ENCODE results near the gene ATP1B3. TPM values are rescaled to one million over a fixed set of nuclear protein-coding genes. Genes with fewer than 3 reads are reported as not detected.

The ATP1B3 gene
- polyA plus RNA-seq: 261 TPM
- long read RNA-seq, donor 1, transcript ATP1B3-201 (7 exons, 1,811 nt): major isoform, 91 of 109 reads
- long read RNA-seq, donor 1, partial matches to known transcripts: 18 of 109 reads
- long read RNA-seq, donor 1, other reads (novel, unspliced or antisense): 0 of 109 reads
- long read RNA-seq, donor 2, transcript ATP1B3-201 (7 exons, 1,811 nt): major isoform, 119 of 172 reads
- long read RNA-seq, donor 2, partial matches to known transcripts: 50 of 172 reads
- long read RNA-seq, donor 2, other reads (novel, unspliced or antisense): 0 of 172 reads
- long read RNA-seq, donor 3: 0 reads
- long read RNA-seq, donor 4, transcript ATP1B3-201 (7 exons, 1,811 nt): major isoform, 29 of 42 reads
- long read RNA-seq, donor 4, partial matches to known transcripts: 13 of 42 reads
- long read RNA-seq, donor 4, other reads (novel, unspliced or antisense): 0 of 42 reads
- long read RNA-seq, donor 5, transcript ATP1B3-201 (7 exons, 1,811 nt): major isoform, 51 of 70 reads
- long read RNA-seq, donor 5, partial matches to known transcripts: 17 of 70 reads
- long read RNA-seq, donor 5, other reads (novel, unspliced or antisense): 0 of 70 reads
- long read RNA-seq, donor 6, transcript ATP1B3-201 (7 exons, 1,811 nt): major isoform, 113 of 139 reads
- long read RNA-seq, donor 6, partial matches to known transcripts: 18 of 139 reads
- long read RNA-seq, donor 6, other reads (novel, unspliced or antisense): 6 of 139 reads
- long read RNA-seq, donor 7, transcript ATP1B3-201 (7 exons, 1,811 nt): major isoform, 26 of 53 reads
- long read RNA-seq, donor 7, partial matches to known transcripts: 27 of 53 reads
- long read RNA-seq, donor 7, other reads (novel, unspliced or antisense): 0 of 53 reads
- long read RNA-seq, donor 8, transcript ATP1B3-201 (7 exons, 1,811 nt): major isoform, 141 of 222 reads
- long read RNA-seq, donor 8, partial matches to known transcripts: 78 of 222 reads
- long read RNA-seq, donor 8, other reads (novel, unspliced or antisense): 0 of 222 reads
- long read RNA-seq, donor 9, transcript ATP1B3-201 (7 exons, 1,811 nt): major isoform, 118 of 188 reads
- long read RNA-seq, donor 9, partial matches to known transcripts: 69 of 188 reads
- long read RNA-seq, donor 9, other reads (novel, unspliced or antisense): 0 of 188 reads
- long read RNA-seq, donor 10, transcript ATP1B3-201 (7 exons, 1,811 nt): major isoform, 147 of 190 reads
- long read RNA-seq, donor 10, partial matches to known transcripts: 37 of 190 reads
- long read RNA-seq, donor 10, other reads (novel, unspliced or antisense): 6 of 190 reads
- long read RNA-seq, donor 11, transcript ATP1B3-201 (7 exons, 1,811 nt): major isoform, 80 of 95 reads
- long read RNA-seq, donor 11, partial matches to known transcripts: 13 of 95 reads
- long read RNA-seq, donor 11, other reads (novel, unspliced or antisense): 0 of 95 reads

DNA sequence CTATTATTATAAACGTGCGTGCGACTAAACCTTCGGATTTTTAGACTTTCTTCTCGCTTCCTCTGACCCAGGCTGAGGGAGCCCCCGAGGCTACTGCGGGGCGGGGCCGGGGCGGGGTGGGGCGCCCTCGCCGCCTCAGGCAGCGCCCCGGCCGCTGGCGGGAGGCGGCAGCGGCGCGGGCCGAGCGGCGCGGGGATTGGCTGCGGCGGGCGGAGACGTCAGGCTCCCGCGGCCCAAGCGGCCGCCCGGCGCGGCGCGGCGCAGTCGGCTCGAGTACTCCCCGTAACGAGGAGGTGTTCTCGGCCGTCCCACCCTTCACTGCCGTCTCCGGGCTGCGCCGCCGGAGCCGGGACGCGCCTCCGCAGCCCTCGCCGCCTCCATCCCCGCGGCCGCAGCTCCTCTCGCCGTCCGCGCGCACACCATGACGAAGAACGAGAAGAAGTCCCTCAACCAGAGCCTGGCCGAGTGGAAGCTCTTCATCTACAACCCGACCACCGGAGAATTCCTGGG is at the start of gene ATP1B3:
ATP1B3 (plus strand) TSS at position 263 of the 510 bp plus-strand sequence; CDS start at position 422, 159 bp downstream.
- DNase-seq: peak; percentile 87 to 92
- no peaks in the 10 kb centered on the region for H3K36me3 ChIP-seq (ENCODE audit: control insufficient read depth, insufficient read depth, low read length)
- peak within 1 kb of the TSS; percentile 73 for H3K4me3 ChIP-seq (ENCODE audit: low read length)
- no peaks in the 10 kb centered on the region for H3K27me3 ChIP-seq (ENCODE audit: control insufficient read depth, insufficient read depth, low read length)
- H3K27ac ChIP-seq (ENCODE audit: low read length): peak within 1 kb of the TSS; percentile 92
- H3K4me1 ChIP-seq (ENCODE audit: control insufficient read depth, insufficient read depth, low read length): no peaks in the 10 kb centered on the region
- WGBS (ENCODE audit: insufficient coverage, low lambda C conversion rate): no CpG with 5 or more reads among the region's 69 CpGs
- no peaks in the 10 kb centered on the region for H3K9me3 ChIP-seq (ENCODE audit: control insufficient read depth, low read depth, low read length)

DNA sequence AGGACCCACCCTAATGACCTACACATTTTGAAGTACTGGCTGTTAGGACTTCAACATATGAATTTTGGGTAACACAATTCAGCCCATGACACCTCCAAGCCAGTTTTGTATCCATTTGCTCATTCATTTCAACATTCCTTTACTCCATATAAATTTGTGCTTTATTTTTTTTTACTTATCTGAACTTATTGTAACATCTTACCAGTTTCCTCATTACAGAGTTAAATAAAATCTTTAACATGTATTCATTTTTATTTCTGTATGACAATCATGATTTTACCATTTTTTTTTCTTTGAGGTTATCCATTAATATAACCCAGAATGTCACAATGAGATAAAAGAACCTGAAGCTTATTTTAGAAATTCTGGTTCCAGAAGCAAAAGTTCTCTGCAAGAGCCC is 48.0 kb upstream of the ATP1B3 start:
- no peaks in the 10 kb centered on the region for H3K27me3 ChIP-seq (ENCODE audit: control insufficient read depth, insufficient read depth, low read length)
- H3K4me1 ChIP-seq (ENCODE audit: control insufficient read depth, insufficient read depth, low read length): peaks cover 4% of the 10 kb centered on the region
- no peak overlapping the region for H3K27ac ChIP-seq (ENCODE audit: low read length)
- H3K4me3 ChIP-seq (ENCODE audit: low read length): no peak overlapping the region
- no peaks in the 10 kb centered on the region for H3K36me3 ChIP-seq (ENCODE audit: control insufficient read depth, insufficient read depth, low read length)
- DNase-seq: no peak
- H3K9me3 ChIP-seq (ENCODE audit: control insufficient read depth, low read depth, low read length): no peaks in the 10 kb centered on the region

DNA sequence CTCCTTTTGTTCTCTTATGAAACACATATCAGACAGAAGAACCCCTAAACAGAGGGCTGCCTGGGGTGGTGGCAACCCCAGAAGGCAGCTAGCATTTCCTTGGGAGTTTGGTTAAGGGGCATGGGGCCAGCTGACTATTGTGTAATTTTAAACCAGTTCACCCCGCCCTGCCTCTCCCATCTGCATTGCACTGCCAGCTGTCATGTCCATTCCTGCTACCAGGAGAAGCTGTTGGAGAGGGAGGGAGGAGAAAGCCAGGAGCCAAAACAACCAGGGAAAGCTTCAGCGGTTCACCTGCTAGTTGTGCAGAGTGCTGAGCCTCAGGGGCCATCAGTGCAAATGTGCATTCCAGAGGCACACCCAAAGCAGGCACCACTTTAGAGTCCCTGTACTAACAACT is 47.6 kb upstream of the ATP1B3 start:
- Histone ChIP-seq H3K27me3 (ENCODE audit: control insufficient read depth, insufficient read depth, low read length) (no peaks in the 10 kb centered on the region), H3K36me3 (ENCODE audit: control insufficient read depth, insufficient read depth, low read length) (no peaks in the 10 kb centered on the region), H3K27ac (ENCODE audit: low read length) (no peak overlapping the region), H3K9me3 (ENCODE audit: control insufficient read depth, low read depth, low read length) (no peaks in the 10 kb centered on the region), H3K4me1 (ENCODE audit: control insufficient read depth, insufficient read depth, low read length) (peaks cover 4% of the 10 kb centered on the region), H3K4me3 (ENCODE audit: low read length) (no peak overlapping the region)
- no CpG with 5 or more reads among the region's 2 CpGs for WGBS (ENCODE audit: insufficient coverage, low lambda C conversion rate)
- DNase-seq: peak; percentile 43 to 60

DNA sequence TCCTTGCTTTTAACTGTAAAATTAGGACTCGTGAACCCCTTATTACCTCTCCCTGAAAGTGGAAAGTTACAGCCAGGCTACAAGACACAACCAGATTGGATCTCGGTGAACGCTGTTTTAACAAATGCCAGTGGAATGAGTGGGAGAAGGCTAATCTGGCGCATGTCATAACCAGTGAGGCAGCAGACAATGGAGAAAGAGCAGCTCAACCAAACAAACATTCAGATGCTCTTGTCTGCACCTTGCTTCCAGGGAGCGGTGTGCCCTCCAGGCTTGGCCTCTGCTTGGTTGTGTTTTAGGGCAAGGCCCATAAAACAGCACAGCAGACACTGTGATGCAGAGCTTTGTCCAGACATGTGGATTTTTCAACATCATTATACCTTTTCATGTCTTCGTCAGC is 45.9 kb upstream of the ATP1B3 start:
- Histone ChIP-seq H3K27ac (ENCODE audit: low read length) (no peak overlapping the region), H3K36me3 (ENCODE audit: control insufficient read depth, insufficient read depth, low read length) (no peaks in the 10 kb centered on the region), H3K4me3 (ENCODE audit: low read length) (no peak overlapping the region), H3K9me3 (ENCODE audit: control insufficient read depth, low read depth, low read length) (no peaks in the 10 kb centered on the region), H3K4me1 (ENCODE audit: control insufficient read depth, insufficient read depth, low read length) (peaks cover 4% of the 10 kb centered on the region), H3K27me3 (ENCODE audit: control insufficient read depth, insufficient read depth, low read length) (no peaks in the 10 kb centered on the region)
- no peak for DNase-seq
- WGBS (ENCODE audit: insufficient coverage, low lambda C conversion rate): 71% methylated on average over 1 of the region's 6 CpGs

DNA sequence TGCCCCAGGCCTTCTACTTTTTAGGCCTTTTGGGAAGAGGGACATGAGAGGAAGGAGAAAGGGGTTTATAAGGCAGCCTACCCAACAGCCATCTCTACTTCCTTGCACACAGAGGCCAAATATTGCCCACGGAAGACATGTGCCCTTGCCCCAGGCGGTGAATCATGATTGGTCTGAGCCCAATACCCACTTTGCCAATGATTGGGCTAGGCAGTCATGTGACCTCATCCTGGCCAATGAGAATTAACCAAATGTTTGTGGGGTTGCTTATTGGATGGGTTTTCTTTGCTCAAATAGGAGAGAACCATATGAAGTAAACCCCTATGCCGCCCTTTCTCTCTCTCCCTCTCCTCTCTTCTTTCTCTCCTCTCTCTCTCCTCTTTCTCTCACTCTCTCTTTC is 42.2 kb upstream of the ATP1B3 start:
- Histone ChIP-seq H3K27ac (ENCODE audit: low read length) (no peak overlapping the region), H3K27me3 (ENCODE audit: control insufficient read depth, insufficient read depth, low read length) (no peaks in the 10 kb centered on the region), H3K36me3 (ENCODE audit: control insufficient read depth, insufficient read depth, low read length) (no peaks in the 10 kb centered on the region), H3K4me3 (ENCODE audit: low read length) (no peak overlapping the region), H3K9me3 (ENCODE audit: control insufficient read depth, low read depth, low read length) (no peaks in the 10 kb centered on the region), H3K4me1 (ENCODE audit: control insufficient read depth, insufficient read depth, low read length) (no peaks in the 10 kb centered on the region)
- 100% methylated on average over 1 of the region's 3 CpGs for WGBS (ENCODE audit: insufficient coverage, low lambda C conversion rate)
- DNase-seq: no peak

DNA sequence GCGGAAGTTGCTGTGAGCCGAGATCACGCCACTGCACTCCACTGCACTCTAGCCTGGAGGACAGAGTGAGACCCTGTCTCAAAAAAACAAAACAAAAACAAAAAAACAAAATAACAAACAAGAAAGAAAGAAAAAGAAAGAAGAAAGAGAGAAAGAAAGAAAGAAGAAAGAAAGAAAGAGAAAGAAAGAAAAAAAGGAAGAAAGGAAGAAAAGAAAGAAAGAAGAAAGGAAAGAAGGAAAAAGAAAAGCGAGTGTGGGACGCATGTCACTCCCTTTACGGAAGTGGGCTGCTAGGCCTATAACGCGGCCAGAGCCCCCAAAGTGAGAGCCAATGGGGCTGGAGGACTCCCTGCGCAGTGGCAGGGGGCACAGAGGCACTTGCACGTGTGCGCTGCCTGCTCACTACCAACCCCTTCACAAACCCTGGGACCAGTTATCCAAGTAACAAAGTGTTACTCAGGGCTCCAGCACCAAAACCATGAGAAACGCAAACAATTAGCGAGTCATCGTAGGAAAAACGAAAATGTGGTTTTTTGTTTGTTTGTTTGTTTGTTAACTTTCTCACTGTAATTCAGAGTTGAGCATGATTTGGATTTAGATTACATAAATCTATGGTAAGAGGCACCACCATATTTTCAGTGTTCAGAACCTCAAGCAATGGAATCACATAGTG is 40.8 kb upstream of the ATP1B3 start:
- DNase-seq: no peak
- no peak overlapping the region for H3K27ac ChIP-seq (ENCODE audit: low read length)
- H3K4me3 ChIP-seq (ENCODE audit: low read length): no peak overlapping the region
- no peaks in the 10 kb centered on the region for H3K27me3 ChIP-seq (ENCODE audit: control insufficient read depth, insufficient read depth, low read length)
- no peaks in the 10 kb centered on the region for H3K9me3 ChIP-seq (ENCODE audit: control insufficient read depth, low read depth, low read length)
- H3K36me3 ChIP-seq (ENCODE audit: control insufficient read depth, insufficient read depth, low read length): no peaks in the 10 kb centered on the region
- H3K4me1 ChIP-seq (ENCODE audit: control insufficient read depth, insufficient read depth, low read length): no peaks in the 10 kb centered on the region
- 97% methylated on average over 7 of the region's 15 CpGs for whole genome bisulfite sequencing (ENCODE audit: insufficient coverage, low lambda C conversion rate)

DNA sequence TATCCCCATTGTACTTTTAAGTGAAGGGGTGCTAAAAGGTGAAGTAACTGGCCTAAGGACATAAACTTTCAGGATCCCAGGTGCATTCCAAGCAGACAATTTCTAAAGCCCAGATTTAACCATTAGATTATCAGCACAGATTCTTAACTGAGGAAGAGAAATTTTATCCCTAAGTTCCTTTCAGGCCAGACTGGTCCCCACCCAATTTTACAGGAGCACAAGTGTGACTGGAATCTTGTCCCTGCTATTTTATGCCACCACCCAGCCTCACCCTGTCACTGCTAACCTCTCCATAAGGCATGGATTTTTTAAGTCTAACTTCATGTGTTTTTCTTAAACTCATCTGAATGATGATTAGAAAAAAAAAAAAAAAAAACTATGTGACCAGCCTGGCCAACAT is 37.1 kb upstream of the ATP1B3 start:
- no peaks in the 10 kb centered on the region for H3K4me1 ChIP-seq (ENCODE audit: control insufficient read depth, insufficient read depth, low read length)
- DNase-seq: no peak

DNA sequence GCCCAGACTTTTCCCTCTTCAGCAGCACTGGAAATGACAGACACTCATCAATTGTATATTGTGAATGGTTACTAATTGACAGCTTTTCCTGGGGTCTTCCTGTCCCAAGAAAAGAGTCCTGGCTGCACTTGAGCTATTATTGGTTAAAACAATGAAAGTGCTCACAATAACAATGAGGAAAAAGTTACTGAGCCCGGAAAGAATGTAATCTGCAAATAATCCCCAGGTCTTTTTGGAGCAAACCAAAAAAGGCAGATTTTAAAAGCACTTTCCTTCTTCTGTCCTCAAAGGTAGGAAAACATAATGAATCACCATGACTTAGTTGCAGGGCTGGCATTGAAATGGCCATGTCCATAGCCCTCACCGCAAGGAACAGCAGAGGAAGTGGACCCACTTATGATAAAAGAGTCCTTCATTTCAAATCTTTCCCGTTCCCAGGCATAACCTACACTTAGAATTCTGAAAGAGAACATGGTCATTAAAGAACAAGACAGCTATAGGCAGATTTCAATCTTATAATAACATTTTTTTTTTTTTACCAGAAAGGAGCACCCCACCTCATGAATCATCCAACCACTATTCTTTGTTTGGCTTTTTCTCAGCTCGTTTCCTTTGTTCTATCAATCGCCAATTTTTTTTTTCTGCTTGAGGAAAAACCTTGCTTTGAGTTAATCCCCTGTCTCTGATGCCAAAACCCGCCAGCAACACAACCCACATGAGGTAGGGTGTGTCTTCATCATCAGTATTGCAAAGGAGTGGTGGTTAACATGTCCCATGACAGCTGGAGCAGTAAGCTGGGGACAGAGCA is 35.5 kb upstream of the ATP1B3 start:
- WGBS (ENCODE audit: insufficient coverage, low lambda C conversion rate): 79% methylated on average over 4 of the region's 6 CpGs

More for the DNA sequence above, 37.1 kb upstream of the ATP1B3 start:
- Histone ChIP-seq H3K4me3 (ENCODE audit: low read length) (no peak overlapping the region), H3K9me3 (ENCODE audit: control insufficient read depth, low read depth, low read length) (no peaks in the 10 kb centered on the region), H3K27me3 (ENCODE audit: control insufficient read depth, insufficient read depth, low read length) (no peaks in the 10 kb centered on the region), H3K36me3 (ENCODE audit: control insufficient read depth, insufficient read depth, low read length) (no peaks in the 10 kb centered on the region), H3K27ac (ENCODE audit: low read length) (no peak overlapping the region)

DNA sequence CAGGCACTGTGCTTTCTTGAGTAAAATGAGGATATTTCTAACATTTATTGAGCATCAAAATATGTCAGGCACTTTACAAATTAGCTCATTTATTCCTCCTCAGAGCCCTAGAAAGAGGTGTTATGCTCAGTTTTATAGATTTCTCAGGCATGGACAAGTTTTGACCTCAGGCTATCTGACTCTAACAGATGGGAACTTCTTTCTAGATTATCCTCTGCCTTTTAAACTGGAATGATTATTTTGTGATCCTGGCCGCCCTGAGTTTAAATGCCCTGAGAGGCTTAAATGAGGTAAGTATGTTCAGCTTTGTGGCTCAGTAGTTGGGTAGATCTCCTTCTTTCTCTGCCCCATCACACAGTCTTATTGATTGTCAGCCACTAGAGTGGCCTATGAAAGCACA is 32.3 kb upstream of the ATP1B3 start:
- Histone ChIP-seq H3K36me3 (ENCODE audit: control insufficient read depth, insufficient read depth, low read length) (no peaks in the 10 kb centered on the region), H3K9me3 (ENCODE audit: control insufficient read depth, low read depth, low read length) (no peaks in the 10 kb centered on the region), H3K27ac (ENCODE audit: low read length) (no peak overlapping the region), H3K27me3 (ENCODE audit: control insufficient read depth, insufficient read depth, low read length) (no peaks in the 10 kb centered on the region), H3K4me1 (ENCODE audit: control insufficient read depth, insufficient read depth, low read length) (no peaks in the 10 kb centered on the region), H3K4me3 (ENCODE audit: low read length) (no peak overlapping the region)
- no CpG with 5 or more reads among the region's 1 CpG for WGBS (ENCODE audit: insufficient coverage, low lambda C conversion rate)
- no peak for DNase-seq

More for the DNA sequence above, 35.5 kb upstream of the ATP1B3 start:
- Histone ChIP-seq H3K27ac (ENCODE audit: low read length) (no peak overlapping the region), H3K4me3 (ENCODE audit: low read length) (no peak overlapping the region), H3K36me3 (ENCODE audit: control insufficient read depth, insufficient read depth, low read length) (no peaks in the 10 kb centered on the region), H3K27me3 (ENCODE audit: control insufficient read depth, insufficient read depth, low read length) (no peaks in the 10 kb centered on the region), H3K9me3 (ENCODE audit: control insufficient read depth, low read depth, low read length) (no peaks in the 10 kb centered on the region), H3K4me1 (ENCODE audit: control insufficient read depth, insufficient read depth, low read length) (no peaks in the 10 kb centered on the region)
- DNase-seq: no peak
